SIG-M5 treated with dmso at 0.1 percent for 504 hours (cell line): ENCODE results near the gene PRELID3B.

ENCODE experiments used
- DNase-seq: peaks from one replicate; lab custom pipeline; 2025; ENCODE audit not compliant: unreplicated experiment; lab: John Stamatoyannopoulos, UW

Gene PRELID3B

DNA sequence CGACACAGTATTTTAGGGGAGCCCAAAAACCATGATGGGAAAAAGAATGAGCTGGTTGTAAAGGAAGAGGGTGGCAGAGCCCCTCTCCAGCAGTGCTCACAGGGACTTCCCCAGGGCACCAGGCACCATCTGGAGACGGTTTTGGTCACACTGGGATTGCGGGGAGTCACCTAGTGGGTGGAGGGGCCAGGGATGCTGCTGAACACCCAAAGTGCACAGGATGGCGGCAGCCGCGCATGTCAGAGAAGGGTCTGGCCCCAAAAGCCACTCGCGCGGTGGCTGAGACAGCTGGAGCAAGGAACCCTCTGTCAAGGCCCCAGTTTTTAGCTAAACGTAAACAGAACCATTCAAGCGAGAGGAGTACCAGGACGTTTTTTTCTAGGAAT lies 46.4 kb downstream of the PRELID3B start:
- DNase-seq = no peak

DNA sequence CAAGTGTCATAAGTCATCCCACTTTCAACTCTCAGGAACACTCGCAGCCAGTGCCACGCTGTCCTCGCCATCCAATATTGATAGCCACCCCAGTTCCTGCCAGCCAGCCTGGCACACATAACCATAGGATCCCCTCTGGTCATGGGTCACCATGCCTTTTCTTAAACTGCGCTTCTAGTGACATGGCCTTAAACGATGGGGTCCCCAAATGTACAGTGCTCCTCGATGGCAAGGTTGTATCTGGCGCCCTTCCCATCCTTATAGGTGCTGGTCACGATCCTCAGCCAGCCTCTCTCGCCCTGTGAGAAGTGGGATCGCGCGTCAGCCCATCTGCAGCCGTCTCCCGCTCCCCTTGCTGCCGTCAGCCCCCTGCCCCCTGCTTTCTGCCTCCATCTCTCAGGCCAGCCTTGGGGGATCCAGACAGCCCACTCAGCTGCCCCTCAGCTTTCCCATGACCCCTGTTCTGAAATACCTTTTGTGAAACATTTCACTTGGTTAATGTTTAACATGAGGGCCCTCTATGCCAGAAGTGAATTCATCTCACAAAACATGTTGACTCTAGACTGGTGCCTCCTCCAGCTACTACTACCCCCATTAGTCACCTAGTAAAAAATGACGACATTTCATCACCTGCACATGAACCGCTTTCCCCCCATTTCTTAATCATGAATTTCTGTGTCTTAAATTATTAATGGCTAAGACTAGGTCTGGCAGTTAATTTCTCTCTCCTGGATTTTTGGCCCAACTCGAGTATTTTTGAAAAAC lies 46.9 kb downstream of the PRELID3B start:
- DNase-seq = no peak

DNA sequence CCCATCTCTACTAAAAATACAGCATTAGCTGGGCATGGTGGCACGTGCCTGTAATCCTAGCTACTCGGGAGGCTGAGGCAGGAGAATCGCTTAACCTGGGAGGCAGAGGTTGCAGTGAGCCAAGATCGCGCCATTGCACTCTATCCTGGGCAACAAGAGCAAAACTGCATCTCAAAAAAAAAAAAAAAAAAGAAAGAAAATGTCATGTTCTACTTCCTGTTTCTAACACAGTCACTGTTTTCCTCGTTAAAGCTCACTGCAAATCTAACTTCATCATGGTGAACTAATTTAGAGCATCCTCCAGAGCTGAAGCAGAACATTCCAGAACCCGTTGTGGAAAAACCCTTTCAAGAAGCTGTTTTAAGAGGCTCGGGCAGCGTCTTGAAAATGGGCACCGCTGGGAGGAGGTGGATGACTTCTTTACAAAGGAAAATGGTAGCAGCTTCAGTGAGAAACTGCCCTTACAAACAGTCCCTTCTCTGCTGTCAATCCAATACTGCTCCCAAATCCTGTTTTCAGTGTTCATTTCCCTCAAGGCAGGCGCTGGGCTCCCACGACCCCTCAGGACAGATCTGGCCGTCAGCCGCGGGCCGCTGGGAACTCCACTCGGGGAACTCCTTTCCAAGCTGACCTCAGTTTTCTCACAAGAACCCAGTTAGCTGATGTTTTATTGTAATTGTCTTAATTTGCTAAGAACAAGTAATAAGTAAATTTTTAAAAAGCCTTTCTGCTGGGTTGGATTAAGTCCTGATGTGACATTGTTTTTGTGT lies 48.0 kb downstream of the PRELID3B start:
- DNase-seq = no peak

DNA sequence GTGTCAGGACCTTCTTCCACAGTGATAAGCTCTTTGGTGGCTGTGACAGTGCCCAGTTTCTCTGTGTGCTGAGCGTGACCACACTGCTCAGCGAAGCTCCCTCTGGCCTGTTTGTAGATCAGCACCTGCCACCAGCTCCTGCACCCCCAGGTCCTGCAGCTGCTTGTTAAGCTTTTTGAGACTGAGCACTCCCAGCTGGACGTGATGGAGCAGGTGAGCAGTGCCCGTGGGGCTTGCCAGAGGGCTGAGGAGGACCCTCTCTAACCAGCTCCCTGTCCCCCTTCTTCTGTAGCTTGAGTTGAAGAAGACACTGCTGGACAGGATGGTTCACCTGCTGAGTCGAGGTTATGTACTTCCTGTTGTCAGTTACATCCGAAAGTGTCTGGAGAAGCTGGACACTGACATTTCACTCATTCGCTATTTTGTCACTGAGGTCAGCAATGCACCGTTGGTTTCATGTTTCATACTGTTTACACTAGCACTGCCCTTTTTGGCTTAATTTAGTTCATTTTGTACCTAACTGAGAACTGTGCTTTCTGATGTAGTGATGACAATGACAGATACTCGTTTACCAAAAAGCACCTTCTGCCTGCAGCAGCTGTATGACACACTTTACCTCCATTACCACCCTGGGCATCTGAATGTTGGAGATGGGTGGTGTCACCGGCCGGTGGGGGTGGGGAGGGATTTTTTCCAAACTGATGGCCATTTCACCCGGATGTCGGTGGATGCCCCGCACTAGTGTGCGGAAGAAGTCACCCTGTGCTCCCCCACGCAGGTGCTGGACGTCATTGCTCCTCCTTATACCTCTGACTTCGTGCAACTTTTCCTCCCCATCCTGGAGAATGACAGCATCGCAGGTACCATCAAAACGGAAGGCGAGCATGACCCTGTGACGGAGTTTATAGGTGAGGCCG lies 49.0 kb downstream of the PRELID3B start:
- no peak for DNase-seq

DNA sequence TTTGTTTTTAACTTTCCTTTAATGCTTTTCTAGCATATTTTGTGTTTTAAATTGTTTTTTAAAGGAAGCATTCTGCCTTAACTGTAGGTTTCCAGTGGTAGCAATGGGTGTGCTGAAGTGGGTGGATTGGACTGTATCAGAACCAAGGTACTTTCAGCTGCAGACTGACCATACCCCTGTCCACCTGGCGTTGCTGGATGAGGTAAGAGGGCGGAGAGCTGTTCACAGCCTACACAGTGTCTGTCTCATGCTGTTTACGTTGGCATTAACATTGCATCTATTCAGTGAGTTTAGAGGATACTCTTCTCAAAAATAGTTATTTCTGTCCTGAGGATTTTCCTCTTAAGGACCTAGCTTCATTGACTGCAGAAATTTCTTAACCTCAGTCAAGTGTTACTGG lies 49.7 kb downstream of the PRELID3B start:
- DNase-seq = no peak

DNA sequence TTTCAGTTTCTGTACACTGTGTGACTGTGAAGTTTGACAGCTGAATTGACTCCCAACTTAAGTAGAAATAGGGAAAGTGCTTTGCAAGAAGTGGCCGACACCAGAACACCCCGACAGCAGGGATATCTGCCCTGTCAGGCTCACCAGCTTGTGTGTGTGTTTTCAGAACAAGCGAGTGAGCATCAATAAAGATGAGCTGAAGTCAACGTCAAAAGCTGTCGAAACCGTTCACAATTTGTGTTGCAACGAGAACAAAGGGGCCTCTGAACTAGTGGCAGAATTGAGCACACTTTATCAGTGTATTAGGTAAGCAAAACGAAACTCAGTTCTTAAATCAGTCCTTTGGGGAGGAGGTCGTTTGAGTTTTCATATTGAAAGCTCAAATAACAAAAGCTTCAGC lies 50.9 kb downstream of the PRELID3B start:
- no peak for DNase-seq

DNA sequence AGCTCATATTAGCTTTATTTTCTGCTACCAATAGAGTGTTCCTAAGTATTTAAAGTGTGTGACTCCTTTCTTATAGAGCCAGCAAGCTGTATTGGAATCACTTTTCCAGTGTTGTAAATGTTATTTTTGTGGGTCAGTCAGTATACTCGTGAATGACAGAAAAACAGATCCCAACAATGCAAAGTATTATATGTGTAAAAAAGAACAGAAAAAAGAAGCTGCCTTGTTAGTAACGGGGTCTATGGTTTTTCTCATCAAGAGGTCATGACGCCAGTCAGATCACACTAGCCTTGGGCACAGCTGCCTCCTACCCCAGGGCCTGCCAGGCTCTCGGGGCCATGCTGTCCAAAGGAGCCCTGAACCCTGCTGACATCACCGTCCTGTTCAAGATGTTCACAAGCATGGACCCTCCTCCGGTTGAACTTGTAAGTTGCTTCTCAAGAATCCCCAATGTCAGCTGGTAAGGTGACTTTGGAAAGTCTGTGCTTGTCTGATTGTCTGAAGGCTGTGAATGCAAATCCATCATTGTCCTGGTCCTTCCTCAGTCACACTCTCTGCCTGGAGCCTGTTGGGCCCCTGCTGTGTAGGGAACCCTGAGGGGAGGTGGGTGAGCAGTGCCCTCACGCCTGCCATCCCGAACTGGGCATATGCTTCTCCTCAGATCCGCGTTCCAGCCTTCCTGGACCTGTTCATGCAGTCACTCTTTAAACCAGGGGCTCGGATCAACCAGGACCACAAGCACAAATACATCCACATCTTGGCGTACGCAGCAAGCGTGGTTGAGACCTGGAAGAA lies 51.7 kb downstream of the PRELID3B start:
- no peak for DNase-seq

DNA sequence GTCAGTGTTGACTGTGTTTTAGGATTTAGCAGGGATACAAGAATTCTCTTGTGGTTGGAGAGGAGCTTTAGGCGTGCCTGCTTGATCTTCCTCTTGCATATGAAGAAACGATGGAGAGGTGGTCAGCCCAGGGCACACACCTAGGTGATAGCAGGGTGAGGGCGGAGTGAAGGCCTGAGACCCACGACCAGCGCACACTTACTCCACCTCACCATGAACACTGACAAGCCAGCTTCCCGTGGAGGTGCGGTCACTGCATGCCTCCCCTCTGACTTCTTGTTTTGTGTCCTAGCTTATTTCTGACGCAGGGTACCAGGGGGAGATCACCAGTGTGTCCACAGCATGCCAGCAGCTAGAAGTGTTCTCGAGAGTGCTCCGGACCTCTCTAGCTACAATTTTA lies 53.4 kb downstream of the PRELID3B start:
- DNase-seq = no peak

DNA sequence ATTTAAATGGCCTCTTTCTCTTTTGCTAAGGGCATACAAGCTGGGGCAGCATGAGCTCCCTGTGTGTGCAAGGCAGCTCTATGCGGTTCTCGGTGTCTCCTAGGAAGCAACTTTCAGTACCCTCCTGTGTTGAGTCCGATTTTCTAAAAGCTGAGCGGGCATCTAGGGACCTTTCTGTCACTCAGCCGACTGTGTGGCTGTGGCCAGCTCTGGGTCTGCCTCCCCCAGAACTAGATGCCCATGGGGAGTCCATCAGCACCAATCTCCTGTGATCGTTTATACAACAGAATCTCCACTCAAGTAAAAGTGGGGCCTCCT lies 54.1 kb downstream of the PRELID3B start:
- DNase-seq = no peak

DNA sequence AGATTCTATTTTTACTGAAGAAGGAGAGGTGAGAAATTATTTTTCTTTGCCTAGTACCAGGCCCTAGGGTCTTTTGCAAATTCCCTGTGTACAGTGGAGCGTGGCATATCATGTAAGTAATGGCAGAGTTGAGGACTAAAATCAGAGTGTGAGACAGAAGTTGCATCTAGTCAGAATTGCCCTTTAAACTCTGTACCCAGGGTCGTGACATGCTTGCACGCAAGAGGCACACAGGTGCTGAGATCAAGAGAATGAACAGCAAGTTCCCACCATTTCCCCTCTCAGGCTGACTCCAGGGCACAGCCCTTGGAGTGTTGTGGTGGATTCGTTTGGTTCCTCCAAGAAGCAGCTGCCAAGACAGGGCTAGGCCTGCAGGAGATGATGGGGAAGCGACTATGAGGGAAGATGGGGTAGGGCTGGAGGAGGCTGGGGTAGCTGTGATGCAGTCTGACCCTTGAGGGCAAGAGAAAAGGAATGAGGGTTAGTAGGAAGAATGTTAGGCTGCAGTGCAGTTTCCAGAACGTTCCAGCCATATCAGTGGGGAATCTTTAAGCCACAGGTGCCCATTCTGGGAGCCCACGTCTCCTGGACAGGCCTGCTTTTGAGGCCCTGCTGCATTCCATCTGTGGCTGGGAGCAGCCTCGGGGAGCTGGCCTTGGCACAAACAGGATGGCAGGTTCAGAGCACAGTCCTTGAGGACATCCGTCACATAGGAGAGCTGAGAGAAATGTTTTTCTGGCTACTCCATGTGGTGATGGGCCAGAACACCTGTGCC lies 54.6 kb downstream of the PRELID3B start:
- no peak for DNase-seq

DNA sequence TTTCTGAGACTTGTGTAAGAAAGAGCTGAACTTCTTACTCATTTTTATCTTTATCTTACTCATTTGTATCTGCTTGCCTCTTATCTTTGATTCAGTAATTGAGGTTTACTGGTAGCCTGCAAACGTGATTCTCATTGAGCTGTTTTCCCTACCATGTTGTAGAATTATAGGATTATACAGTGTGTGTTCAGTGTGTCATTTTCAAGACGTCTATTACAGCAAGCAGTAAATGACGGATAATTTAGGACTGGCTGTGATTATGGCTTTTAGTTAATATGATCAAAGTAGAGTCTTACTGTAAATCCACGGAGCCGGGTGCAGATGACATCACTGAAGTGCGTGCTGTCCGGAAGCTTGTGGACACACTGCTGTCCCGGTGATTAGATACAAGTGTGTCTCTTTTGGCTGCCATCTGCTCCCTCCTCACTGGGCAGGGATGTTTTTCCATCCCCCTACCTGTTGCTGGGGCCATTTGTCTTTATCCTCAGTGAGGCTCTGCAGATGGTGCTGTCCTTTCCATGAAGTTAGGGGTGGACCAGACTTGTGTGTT lies 55.5 kb downstream of the PRELID3B start:
- DNase-seq = no peak

DNA sequence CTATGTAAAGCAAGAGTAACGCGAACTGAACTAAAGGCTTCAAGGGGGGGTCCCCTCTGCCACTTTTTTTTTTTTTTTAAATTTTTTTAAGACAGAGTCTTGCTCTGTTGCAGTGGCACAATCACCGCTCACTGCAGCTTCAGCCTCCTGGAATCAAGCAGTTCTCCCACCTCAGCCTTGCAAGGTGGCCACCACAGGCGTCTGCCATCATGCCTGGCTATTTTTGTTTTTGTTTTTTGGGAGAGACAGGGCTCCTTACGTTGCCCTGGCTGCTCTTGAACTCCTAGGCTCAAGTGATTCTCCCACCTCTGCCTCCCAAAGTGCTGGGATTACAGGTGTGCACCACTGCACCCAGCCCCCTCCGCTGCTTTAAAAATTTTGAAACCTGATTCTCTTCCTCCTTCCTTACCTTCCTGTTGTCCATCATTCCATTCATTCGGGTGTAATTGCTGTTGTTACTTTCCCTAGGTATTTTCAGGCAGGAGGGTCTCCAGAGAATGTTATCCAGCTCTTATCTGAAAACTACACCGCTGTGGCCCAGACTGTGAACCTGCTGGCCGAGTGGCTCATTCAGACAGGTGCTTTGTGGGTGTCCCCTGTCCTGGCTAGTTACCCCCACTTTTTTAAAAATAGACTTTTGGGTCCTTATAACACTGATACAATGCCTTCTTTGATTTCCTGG lies 56.2 kb downstream of the PRELID3B start:
- DNase-seq = no peak

DNA sequence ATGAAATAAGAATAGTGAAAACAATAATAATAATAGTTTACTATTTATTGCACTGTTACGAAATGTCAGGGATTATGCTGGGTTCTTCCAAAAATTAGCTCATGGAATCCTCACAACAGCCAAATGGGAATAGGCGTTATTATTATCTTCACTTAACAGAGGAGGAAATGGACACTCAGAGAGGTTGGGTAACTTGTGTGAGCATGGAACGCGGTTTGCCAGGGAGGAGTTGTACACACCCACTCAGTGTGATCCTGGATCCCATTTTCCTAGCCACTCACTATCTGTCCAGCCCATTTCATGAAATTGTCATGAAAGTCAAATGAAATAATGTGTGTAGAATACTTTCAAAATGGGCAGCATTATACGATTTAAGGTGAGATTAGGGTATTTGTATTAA lies 56.9 kb downstream of the PRELID3B start:
- DNase-seq = no peak

DNA sequence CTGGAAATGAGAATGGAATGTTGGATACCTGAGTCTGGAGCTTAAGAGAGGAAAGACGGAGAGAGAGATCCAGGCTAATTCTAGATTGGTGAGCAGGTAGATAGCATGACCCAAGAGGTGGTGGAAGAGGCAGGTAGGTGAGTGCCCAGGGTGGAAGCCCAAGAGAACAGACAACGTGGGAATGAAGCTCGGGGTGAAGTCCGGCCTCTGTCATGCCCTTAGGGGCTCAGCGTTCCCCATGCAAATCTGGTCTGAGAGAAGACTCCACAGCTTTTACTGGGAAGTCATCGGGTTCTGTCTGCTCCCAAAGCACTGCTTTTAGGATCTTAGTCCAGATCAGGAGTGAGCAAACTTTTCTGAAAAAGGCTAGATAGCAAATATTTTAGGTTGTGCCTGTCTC lies 57.9 kb downstream of the PRELID3B start:
- DNase-seq = no peak
